HepG2 (cell line): ENCODE data around the gene GLO1.

Experiments
- KDM3A ChIP-seq: IDR thresholded peaks from 2 replicates; pipeline ENCODE4 v1.6.1; 2018; ENCODE audit warnings: low read depth, missing compliant biosample characterization
- YEATS2 ChIP-seq: sonication (generic); formaldehyde crosslinking; IDR thresholded peaks from 2 replicates; pipeline ENCODE4 v1.4.0; 2020; ENCODE audit warnings: missing genetic modification reagents, borderline replicate concordance
- ZNF34 ChIP-seq: sonication (generic); formaldehyde crosslinking; IDR thresholded peaks from 2 replicates; pipeline ENCODE4 v1.4.0; 2020; ENCODE audit warnings: mild to moderate bottlenecking, missing genetic modification reagents, borderline replicate concordance
- ZNF543 ChIP-seq: sonication (generic); formaldehyde crosslinking; IDR thresholded peaks from 2 replicates; pipeline ENCODE4 v1.4.0; 2020; ENCODE audit warnings: mild to moderate bottlenecking, missing genetic modification reagents
- TF ChIP-seq, protein P1 (sequence below), 2 experiments: sonication (generic) in 1 of 2; formaldehyde crosslinking in 1 of 2; IDR thresholded peaks; 2 replicates each; pipeline versions ENCODE4 v1.4.0 to v1.6.1; 2016 to 2020; ENCODE audit warnings: borderline replicate concordance in 1 of 2, low read depth in 1 of 2, mild to moderate bottlenecking in 1 of 2, missing genetic modification reagents in 1 of 2

DNA sequence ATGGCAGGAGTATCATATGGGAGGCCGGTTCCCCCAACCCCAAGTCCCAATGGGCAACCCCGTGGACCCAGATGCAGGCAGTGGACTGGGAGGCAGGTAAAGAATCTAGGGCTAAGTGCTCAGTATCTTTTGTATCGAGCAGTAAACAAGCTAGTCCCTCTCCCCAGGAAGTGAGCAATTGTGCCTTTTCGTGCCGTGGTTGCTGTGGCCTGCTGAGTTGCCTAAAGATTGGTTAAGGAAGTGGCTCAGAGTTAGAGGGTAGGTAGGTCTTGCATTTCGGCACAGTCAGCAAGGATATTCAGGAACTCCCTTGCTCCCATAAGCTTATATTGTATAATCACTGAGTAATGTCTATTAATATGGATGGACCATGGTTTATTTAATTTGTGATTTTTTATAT, 10.9 kb upstream of the GLO1 start:
- TF ChIP-seq ZNF34 (CRISPR knock-in tag) = no peak
- TF ChIP-seq YEATS2 (CRISPR knock-in tag) = no peak
- TF ChIP-seq, protein P1, sequence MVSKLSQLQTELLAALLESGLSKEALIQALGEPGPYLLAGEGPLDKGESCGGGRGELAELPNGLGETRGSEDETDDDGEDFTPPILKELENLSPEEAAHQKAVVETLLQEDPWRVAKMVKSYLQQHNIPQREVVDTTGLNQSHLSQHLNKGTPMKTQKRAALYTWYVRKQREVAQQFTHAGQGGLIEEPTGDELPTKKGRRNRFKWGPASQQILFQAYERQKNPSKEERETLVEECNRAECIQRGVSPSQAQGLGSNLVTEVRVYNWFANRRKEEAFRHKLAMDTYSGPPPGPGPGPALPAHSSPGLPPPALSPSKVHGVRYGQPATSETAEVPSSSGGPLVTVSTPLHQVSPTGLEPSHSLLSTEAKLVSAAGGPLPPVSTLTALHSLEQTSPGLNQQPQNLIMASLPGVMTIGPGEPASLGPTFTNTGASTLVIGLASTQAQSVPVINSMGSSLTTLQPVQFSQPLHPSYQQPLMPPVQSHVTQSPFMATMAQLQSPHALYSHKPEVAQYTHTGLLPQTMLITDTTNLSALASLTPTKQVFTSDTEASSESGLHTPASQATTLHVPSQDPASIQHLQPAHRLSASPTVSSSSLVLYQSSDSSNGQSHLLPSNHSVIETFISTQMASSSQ (IDR thresholded peaks at IDR 0.05; ENCODE audit: low read depth) = no peak
- TF ChIP-seq, protein P1 (CRISPR knock-in tag; IDR thresholded peaks at IDR 0.05; ENCODE audit: borderline replicate concordance) = no peak
- TF ChIP-seq KDM3A (CRISPR knock-in tag) = no peak
- TF ChIP-seq ZNF543 (CRISPR knock-in tag) = no peak
